HepG2 (cell line): ENCODE results near the gene ZSCAN21. TPM values are rescaled to one million over a fixed set of nuclear protein-coding genes. Genes with fewer than 3 reads are reported as not detected.
A peak's percentile ranks its signal among the peaks of the same experiment; 100 is the strongest.

Experiments used
- CSRNP2 ChIP-seq: sonication (generic); formaldehyde crosslinking; conservative IDR thresholded peaks from 2 replicates; pipeline ENCODE4 v1.8.0; 2022; ENCODE audit warnings: low read depth, missing genetic modification reagents
- GABPA ChIP-seq, 2 experiments: IDR thresholded peaks; 2 replicates each; pipeline ENCODE4 v1.6.1; 2011 to 2016; ENCODE audit warnings: low read depth in 2 of 2, low read length in 1 of 2, missing biosample characterization in 1 of 2, missing genetic modification characterization in 1 of 2
- MAX ChIP-seq: IDR thresholded peaks from 2 replicates; pipeline ENCODE4 v1.6.1; 2012; ENCODE audit warnings: inconsistent platforms
- NR2F1 ChIP-seq, 2 experiments: fragments of 450-650 bp in 1 of 2; formaldehyde crosslinking in 1 of 2; IDR thresholded peaks; 2 replicates each; pipeline versions ENCODE4 v1.5.0 to v1.6.1; 2016 to 2020; ENCODE audit warnings: mild to moderate bottlenecking in 1 of 2, missing compliant biosample characterization in 1 of 2, missing genetic modification reagents in 1 of 2, moderate library complexity in 1 of 2
- RERE ChIP-seq: IDR thresholded peaks from 2 replicates; pipeline ENCODE4 v1.6.1; 2016; ENCODE audit warnings: low read depth, missing genetic modification reagents, missing compliant biosample characterization
- THAP11 ChIP-seq: IDR thresholded peaks from 2 replicates; pipeline ENCODE4 v1.6.1; 2016; ENCODE audit warnings: missing biosample characterization, missing genetic modification reagents
- ZC3H13 ChIP-seq: sonication (generic); formaldehyde crosslinking; IDR thresholded peaks from 2 replicates; pipeline ENCODE4 v1.8.1; 2023; ENCODE audit warnings: mild to moderate bottlenecking, missing genetic modification reagents, moderate library complexity
- ZFP36 ChIP-seq: fragments of 150-350 bp; IDR thresholded peaks from 2 replicates; pipeline ENCODE4 v1.6.1; 2018; ENCODE audit warnings: borderline replicate concordance, low read length, low read depth; ENCODE audit not compliant: partially characterized antibody
- ZNF263 ChIP-seq: sonication (generic); formaldehyde crosslinking; IDR thresholded peaks from 2 replicates; pipeline ENCODE4 v1.4.0; 2020; ENCODE audit warnings: missing genetic modification reagents
- ZNF333 ChIP-seq: sonication (generic); formaldehyde crosslinking; IDR thresholded peaks from 2 replicates; pipeline ENCODE4 v1.4.0; 2020; ENCODE audit warnings: mild to moderate bottlenecking, missing genetic modification reagents, borderline replicate concordance
- ZNF605 ChIP-seq: sonication (generic); formaldehyde crosslinking; IDR thresholded peaks from 2 replicates; pipeline ENCODE4 v1.8.0; 2022; ENCODE audit warnings: mild to moderate bottlenecking, missing genetic modification reagents
- ZNF674 ChIP-seq: sonication (generic); formaldehyde crosslinking; IDR thresholded peaks from 2 replicates; pipeline ENCODE4 v1.5.0; 2020; ENCODE audit warnings: low read depth, mild to moderate bottlenecking, missing genetic modification reagents
- ZNF784 ChIP-seq: sonication (generic); formaldehyde crosslinking; IDR thresholded peaks from 2 replicates; pipeline ENCODE4 v1.5.1; 2020; ENCODE audit warnings: missing genetic modification reagents, mild to moderate bottlenecking, borderline replicate concordance
- ZNF790 ChIP-seq: sonication (generic); formaldehyde crosslinking; IDR thresholded peaks from 2 replicates; pipeline ENCODE4 v1.8.0; 2022; ENCODE audit warnings: missing genetic modification reagents, mild to moderate bottlenecking, borderline replicate concordance
- polyA plus RNA-seq, 8 experiments: library from polyadenylated mRNA; depleted of rRNA in 3 of 8; stranded (reverse) in 7 of 8; unstranded in 1 of 8; fragments of >200 nt; fragmentation: Illumina TruSeq in 4 of 8; extraction: Trizol in 4 of 8; gene quantifications; 2 replicates each; pipeline versions ENCODE4 v1.2.1 to v1.2.3, GENCODE V29; 2011 to 2016; ENCODE audit warnings: low read depth in 4 of 8, missing spikeins in 1 of 8, mixed read lengths in 1 of 8; ENCODE audit not compliant: insufficient read depth in 1 of 8
- total RNA-seq, 5 experiments: library from RNA; depleted of rRNA; stranded (reverse); fragments of >200 nt; fragmentation: Illumina TruSeq; extraction: Trizol; gene quantifications; 2 replicates each; pipeline ENCODE4 v1.2.3, GENCODE V29; 2016; ENCODE audit warnings: low read depth in 1 of 5
- TF ChIP-seq, protein P1 (sequence below): sonication (generic); formaldehyde crosslinking; IDR thresholded peaks from 2 replicates; pipeline ENCODE4 v1.8.0; 2022; ENCODE audit warnings: missing genetic modification reagents, mild to moderate bottlenecking, moderate library complexity, borderline replicate concordance
- TF ChIP-seq, protein P2 (sequence below): IDR thresholded peaks from 2 replicates; pipeline ENCODE4 v1.6.1; 2016; ENCODE audit warnings: mild to moderate bottlenecking

The ZSCAN21 gene
- total and polyA plus RNA-seq, 2 of the 13 experiments (the other 11 are each of a cell fraction or from before 2014, with no cell fraction given) = 7.0 to 10.0 TPM

- TF ChIP-seq THAP11 (CRISPR knock-in tag) (peak; percentile 94), ZNF605 (CRISPR knock-in tag) (peak; percentile 81), ZFP36 (no peak), ZNF333 (peak; percentile 89; the same call in 1 of the 2 replicates), NR2F1 (CRISPR knock-in tag; IDR thresholded peaks at IDR 0.05) (peak in 1 of 2 experiments; percentile 31; a peak in 1 of 4 replicates), RERE (CRISPR knock-in tag) (peak; percentile 70), GABPA (IDR thresholded peaks at IDR 0.05; ENCODE audit: low read depth, low read length) (peak; percentile 98), GABPA (CRISPR knock-in tag; IDR thresholded peaks at IDR 0.05; ENCODE audit: low read depth) (peak; percentile 98), CSRNP2 (no peak), ZNF263 (peak; percentile 20), ZNF674 (CRISPR knock-in tag) (0 out of 2 replicates have a peak, but pooled peaks have one; percentile 14), ZC3H13 (peak; percentile 92; the same call in 1 of the 2 replicates), ZNF784 (CRISPR knock-in tag) (peak; percentile 45; the same call in 1 of the 2 replicates), MAX (peak; percentile 99), ZNF790 (CRISPR knock-in tag) (0 out of 2 replicates have a peak, but pooled peaks have one; percentile 38)
- TF ChIP-seq, protein P1, sequence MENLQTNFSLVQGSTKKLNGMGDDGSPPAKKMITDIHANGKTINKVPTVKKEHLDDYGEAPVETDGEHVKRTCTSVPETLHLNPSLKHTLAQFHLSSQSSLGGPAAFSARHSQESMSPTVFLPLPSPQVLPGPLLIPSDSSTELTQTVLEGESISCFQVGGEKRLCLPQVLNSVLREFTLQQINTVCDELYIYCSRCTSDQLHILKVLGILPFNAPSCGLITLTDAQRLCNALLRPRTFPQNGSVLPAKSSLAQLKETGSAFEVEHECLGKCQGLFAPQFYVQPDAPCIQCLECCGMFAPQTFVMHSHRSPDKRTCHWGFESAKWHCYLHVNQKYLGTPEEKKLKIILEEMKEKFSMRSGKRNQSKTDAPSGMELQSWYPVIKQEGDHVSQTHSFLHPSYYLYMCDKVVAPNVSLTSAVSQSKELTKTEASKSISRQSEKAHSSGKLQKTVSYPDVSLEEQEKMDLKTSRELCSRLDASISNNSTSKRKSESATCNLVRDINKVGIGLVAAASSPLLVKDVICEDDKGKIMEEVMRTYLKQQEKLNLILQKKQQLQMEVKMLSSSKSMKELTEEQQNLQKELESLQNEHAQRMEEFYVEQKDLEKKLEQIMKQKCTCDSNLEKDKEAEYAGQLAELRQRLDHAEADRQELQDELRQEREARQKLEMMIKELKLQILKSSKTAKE (CRISPR knock-in tag) = peak; percentile 24; the same call in 1 of the 2 replicates
- TF ChIP-seq, protein P2, sequence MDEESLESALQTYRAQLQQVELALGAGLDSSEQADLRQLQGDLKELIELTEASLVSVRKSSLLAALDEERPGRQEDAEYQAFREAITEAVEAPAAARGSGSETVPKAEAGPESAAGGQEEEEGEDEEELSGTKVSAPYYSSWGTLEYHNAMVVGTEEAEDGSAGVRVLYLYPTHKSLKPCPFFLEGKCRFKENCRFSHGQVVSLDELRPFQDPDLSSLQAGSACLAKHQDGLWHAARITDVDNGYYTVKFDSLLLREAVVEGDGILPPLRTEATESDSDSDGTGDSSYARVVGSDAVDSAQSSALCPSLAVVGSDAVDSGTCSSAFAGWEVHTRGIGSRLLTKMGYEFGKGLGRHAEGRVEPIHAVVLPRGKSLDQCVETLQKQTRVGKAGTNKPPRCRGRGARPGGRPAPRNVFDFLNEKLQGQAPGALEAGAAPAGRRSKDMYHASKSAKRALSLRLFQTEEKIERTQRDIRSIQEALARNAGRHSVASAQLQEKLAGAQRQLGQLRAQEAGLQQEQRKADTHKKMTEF (CRISPR knock-in tag) = peak; percentile 95
Measured at GRCh38 chr7:100081535-100082102, 32.0 kb downstream of the ZSCAN21 start, which contains the start of gene ZNF3 (continued).
